Panc1 (cell line): Measurements from ENCODE around the gene ZNF362. TPM values are rescaled to one million over a fixed set of nuclear protein-coding genes. Genes with fewer than 3 reads are reported as not detected.

Experiments used
- ATAC-seq: fragments of 200-7000 bp; cut with Tn5 transposase; 2 replicates; pipeline ENCODE4 v1.9.1; 2020; ENCODE audit warnings: mild to moderate bottlenecking, moderate library complexity
- BruUV-seq: library from RNA; stranded (reverse); fragments of 400-500 nt; replicated peaks from 2 replicates; lab custom pipeline; 2021; lab: Mats Ljungman, UMichigan
- CTCF ChIA-PET: fragments of 300-600 bp; sonication (Branson Sonifier 250); formaldehyde crosslinking; loops from one replicate; lab custom pipeline; 2022; ENCODE audit warnings: antibody characterized with exemption; lab: Charles Lee
- POLR2A ChIA-PET: fragments of 300-600 bp; sonication (Branson Sonifier 250); formaldehyde crosslinking; loops from one replicate; lab custom pipeline; 2022; ENCODE audit warnings: antibody characterized with exemption; lab: Charles Lee
- DNase-seq: peaks from one replicate; pipeline ENCODE4 v3.0.0-alpha.2; 2010; ENCODE audit warnings: low read depth, low spot score
- H3K27ac ChIP-seq: 2 replicates; pipeline ENCODE4 v1.5.1; 2011; ENCODE audit warnings: mild to moderate bottlenecking, low read length, inconsistent platforms
- H3K27me3 ChIP-seq: fragments of 200-500 bp; sonication (Bioruptor generic); 2 replicates; pipeline ENCODE4 v1.6.0; 2014; ENCODE audit warnings: low read length, inconsistent platforms; ENCODE audit not compliant: control insufficient read depth, insufficient read depth
- H3K36me3 ChIP-seq: fragments of 200-500 bp; sonication (Bioruptor generic); 2 replicates; pipeline ENCODE4 v1.5.1; 2014; ENCODE audit warnings: inconsistent platforms, mild to moderate bottlenecking, low read length, moderate library complexity; ENCODE audit not compliant: control insufficient read depth, insufficient read depth
- H3K4me1 ChIP-seq: 2 replicates; pipeline ENCODE4 v1.5.1; 2011; ENCODE audit warnings: inconsistent platforms, mild to moderate bottlenecking, low read length, moderate library complexity; ENCODE audit not compliant: control insufficient read depth, insufficient read depth
- H3K4me3 ChIP-seq, 2 experiments: 2 replicates each; pipeline ENCODE4 v1.5.1; 2011 to 2012; ENCODE audit warnings: low read depth in 2 of 2, low read length in 2 of 2, mild to moderate bottlenecking in 2 of 2, inconsistent platforms in 1 of 2, moderate library complexity in 1 of 2
- H3K9me3 ChIP-seq: fragments of 200-500 bp; sonication (Bioruptor generic); 2 replicates; pipeline ENCODE4 v1.5.1; 2014; ENCODE audit warnings: low read depth, mild to moderate bottlenecking, inconsistent platforms, low read length, moderate library complexity; ENCODE audit not compliant: control insufficient read depth, insufficient read depth
- CTCF ChIP-seq: fragments of 450-650 bp; IDR thresholded peaks from 2 replicates; pipeline ENCODE4 v1.5.1; 2017; ENCODE audit warnings: mild to moderate bottlenecking
- POLR2AphosphoS5 ChIP-seq: IDR thresholded peaks from 2 replicates; pipeline ENCODE4 v1.6.1; 2012; ENCODE audit warnings: mild to moderate bottlenecking, low read depth, low read length, moderate library complexity
- REST ChIP-seq, 2 experiments: IDR thresholded peaks; 2 replicates each; pipeline ENCODE4 v1.6.1; 2011 to 2012; ENCODE audit warnings: low read depth in 2 of 2, control low read depth in 1 of 2, low read length in 1 of 2, mild to moderate bottlenecking in 1 of 2, moderate library complexity in 1 of 2; ENCODE audit not compliant: insufficient read depth in 1 of 2
- SIN3A ChIP-seq: IDR thresholded peaks from 2 replicates; pipeline ENCODE4 v1.6.1; 2012; ENCODE audit warnings: low read depth, mild to moderate bottlenecking, low read length, moderate library complexity, borderline replicate concordance; ENCODE audit not compliant: insufficient read depth
- TCF7L2 ChIP-seq: IDR thresholded peaks from 2 replicates; pipeline ENCODE4 v1.6.1; 2011; ENCODE audit warnings: mild to moderate bottlenecking, low read depth, low read length, inconsistent platforms
- in situ Hi-C: cut with HindIII; loops from 2 replicates; pipeline ENCODE4 v1.10.0; 2016; ENCODE audit warnings: low sequenced_read_pairs, low pct_unique_long_range_greater_than_20kb
- intact Hi-C: fragments of 100-400 bp; cut with micrococcal nuclease; formaldehyde crosslinking; loops from one replicate; pipeline ENCODE4 v1.10.0; 2022; ENCODE audit not compliant: unreplicated experiment
- total RNA-seq: library from RNA; stranded (reverse); gene quantifications from one replicate; pipeline ENCODE4 v1.2.1, GENCODE V29; 2021; ENCODE audit not compliant: unreplicated experiment

ZNF362 gene
- total RNA-seq, 1 experiment from 2014 or later: 17.5 TPM

GRCh38 chr1:33314416-33314815, 58.1 kb downstream of the ZNF362 start:
- BruUV-seq: no TSS peak
- CTCF ChIA-PET: no interaction called here
- Histone ChIP-seq H3K4me3 (no peak overlapping the region), H3K4me1 (no peaks in the 10 kb centered on the region), H3K27ac (no peak overlapping the region), H3K36me3 (no peaks in the 10 kb centered on the region), H3K27me3 (no peaks in the 10 kb centered on the region), H3K9me3 (no peaks in the 10 kb centered on the region)
- in situ Hi-C loops: no loop called here
- no peak for TF ChIP-seq SIN3A
- no peak for TF ChIP-seq CTCF
- TF ChIP-seq REST (IDR thresholded peaks at IDR 0.05; ENCODE audit: insufficient read depth in 1 of 2, low read depth in 2 of 2, low read length in 1 of 2): no peak
- no peak for TF ChIP-seq POLR2AphosphoS5
- no peak for TF ChIP-seq TCF7L2
- DNase-seq (no peak), ATAC-seq (no peak)
- POLR2A ChIA-PET: no interaction called here
- intact Hi-C loops: no loop called here

GRCh38 chr1:33316601-33317000, 60.3 kb downstream of the ZNF362 start:
- Histone ChIP-seq H3K9me3 (no peaks in the 10 kb centered on the region), H3K27me3 (no peaks in the 10 kb centered on the region), H3K27ac (no peak overlapping the region), H3K4me3 (no peak overlapping the region), H3K4me1 (no peaks in the 10 kb centered on the region), H3K36me3 (no peaks in the 10 kb centered on the region)
- intact Hi-C loops: no loop called here
- CTCF ChIA-PET: no interaction called here
- ATAC-seq (no peak), DNase-seq (no peak)
- TF ChIP-seq POLR2AphosphoS5 (no peak), CTCF (no peak), REST (IDR thresholded peaks at IDR 0.05; ENCODE audit: insufficient read depth in 1 of 2, low read depth in 2 of 2, low read length in 1 of 2) (no peak), TCF7L2 (no peak), SIN3A (no peak)
- BruUV-seq: no TSS peak
- POLR2A ChIA-PET: no interaction called here
- in situ Hi-C loops: no loop called here
